H9 (cell line): Measurements from ENCODE around the gene PKDCC. TPM values are rescaled to one million over a fixed set of nuclear protein-coding genes. Genes with fewer than 3 reads are reported as not detected.

Source experiments
- DNase-seq: peaks from one replicate; pipeline ENCODE4 v3.0.0-alpha.2; 2017
- H2AFZ ChIP-seq: one replicate; pipeline ENCODE4 v1.6.1; 2013; ENCODE audit warnings: mild to moderate bottlenecking, low read length, control low read depth, moderate library complexity
- H2AK5ac ChIP-seq: 2 replicates; pipeline ENCODE4 v1.6.1; 2013; ENCODE audit warnings: low read length, control low read depth, mixed read lengths; ENCODE audit not compliant: insufficient read length
- H2BK120ac ChIP-seq: one replicate; pipeline ENCODE4 v1.6.1; 2013; ENCODE audit warnings: low read depth, mild to moderate bottlenecking, low read length, control low read depth, inconsistent platforms; ENCODE audit not compliant: poor library complexity, severe bottlenecking
- H2BK12ac ChIP-seq: 2 replicates; pipeline ENCODE4 v1.6.1; 2013; ENCODE audit warnings: low read length, control low read depth, mixed read lengths, low read depth; ENCODE audit not compliant: insufficient read length
- H2BK15ac ChIP-seq: 2 replicates; pipeline ENCODE4 v1.6.1; 2013; ENCODE audit warnings: low read depth, low read length, control low read depth
- H2BK20ac ChIP-seq: one replicate; pipeline ENCODE4 v1.6.1; 2013; ENCODE audit warnings: low read depth, mild to moderate bottlenecking, low read length, control low read depth, inconsistent platforms; ENCODE audit not compliant: poor library complexity, severe bottlenecking
- H2BK5ac ChIP-seq: 2 replicates; pipeline ENCODE4 v1.6.1; 2013; ENCODE audit warnings: low read length, control low read depth, mixed read lengths; ENCODE audit not compliant: insufficient read length
- H3K14ac ChIP-seq: 2 replicates; pipeline ENCODE4 v1.6.1; 2013; ENCODE audit warnings: low read length, control low read depth; ENCODE audit not compliant: insufficient read depth
- H3K18ac ChIP-seq: 2 replicates; pipeline ENCODE4 v1.6.1; 2013; ENCODE audit warnings: low read depth, mild to moderate bottlenecking, mixed read lengths, low read length, control low read depth; ENCODE audit not compliant: insufficient read length
- H3K23ac ChIP-seq: 2 replicates; pipeline ENCODE4 v1.6.1; 2013; ENCODE audit warnings: low read length, control low read depth, mixed read lengths, low read depth; ENCODE audit not compliant: insufficient read length
- H3K23me2 ChIP-seq: 2 replicates; pipeline ENCODE4 v1.6.1; 2013; ENCODE audit warnings: low read depth, mild to moderate bottlenecking, mixed read lengths, low read length, control low read depth; ENCODE audit not compliant: insufficient read length, poor library complexity, severe bottlenecking
- H3K27ac ChIP-seq: 2 replicates; pipeline ENCODE4 v1.5.1; 2013; ENCODE audit warnings: low read length, control low read depth, mixed read lengths, low read depth; ENCODE audit not compliant: insufficient read length
- H3K27me3 ChIP-seq: 2 replicates; pipeline ENCODE4 v1.6.1; 2013; ENCODE audit warnings: low read length, control low read depth, inconsistent platforms; ENCODE audit not compliant: insufficient read depth
- H3K4ac ChIP-seq: 2 replicates; pipeline ENCODE4 v1.6.1; 2013; ENCODE audit warnings: low read depth, mild to moderate bottlenecking, control low read depth, inconsistent platforms, low read length, moderate library complexity
- H3K4me1 ChIP-seq: 2 replicates; pipeline ENCODE4 v1.6.1; 2013; ENCODE audit warnings: low read length, control low read depth, inconsistent platforms; ENCODE audit not compliant: insufficient read depth
- H3K4me2 ChIP-seq: 2 replicates; pipeline ENCODE4 v1.6.1; 2013; ENCODE audit warnings: low read length, control low read depth, mixed read lengths; ENCODE audit not compliant: insufficient read length, insufficient read depth
- H3K56ac ChIP-seq: 2 replicates; pipeline ENCODE4 v1.6.1; 2013; ENCODE audit warnings: low read depth, mild to moderate bottlenecking, mixed read lengths, low read length, control low read depth; ENCODE audit not compliant: insufficient read length
- H3K79me1 ChIP-seq: 2 replicates; pipeline ENCODE4 v1.6.1; 2013; ENCODE audit warnings: low read depth, mild to moderate bottlenecking, moderate library complexity, low read length, control low read depth, inconsistent platforms; ENCODE audit not compliant: insufficient read depth, poor library complexity, severe bottlenecking
- H3K79me2 ChIP-seq: 2 replicates; pipeline ENCODE4 v1.6.1; 2013; ENCODE audit warnings: low read length, control low read depth, inconsistent platforms; ENCODE audit not compliant: insufficient read depth
- H3K9ac ChIP-seq: 2 replicates; pipeline ENCODE4 v1.6.1; 2013; ENCODE audit warnings: low read length, control low read depth, mixed read lengths; ENCODE audit not compliant: insufficient read length; ENCODE audit errors: extremely low read depth
- H3K9me3 ChIP-seq: one replicate; pipeline ENCODE4 v1.6.1; 2013; ENCODE audit warnings: low read depth, low read length, inconsistent platforms; ENCODE audit not compliant: control insufficient read depth
- H3T11ph ChIP-seq: one replicate; pipeline ENCODE4 v1.6.1; 2013; ENCODE audit warnings: mild to moderate bottlenecking, low read length, control low read depth, inconsistent platforms
- H4K20me1 ChIP-seq: one replicate; pipeline ENCODE4 v1.6.1; 2013; ENCODE audit not compliant: control insufficient read depth, insufficient read length, insufficient read depth
- H4K5ac ChIP-seq: 2 replicates; pipeline ENCODE4 v1.6.1; 2013; ENCODE audit warnings: low read depth, mild to moderate bottlenecking, mixed read lengths, low read length, control low read depth; ENCODE audit not compliant: insufficient read length
- H4K8ac ChIP-seq: replicated peaks from 2 replicates; pipeline ENCODE4 v1.6.1; 2013; ENCODE audit warnings: low read length, control low read depth, mixed read lengths, low read depth; ENCODE audit not compliant: insufficient read length
- H4K91ac ChIP-seq: 2 replicates; pipeline ENCODE4 v1.6.1; 2013; ENCODE audit warnings: low read depth, mild to moderate bottlenecking, moderate library complexity, mixed read lengths, low read length, control low read depth; ENCODE audit not compliant: insufficient read length
- H3K27ac Mint-ChIP-seq, 3 experiments: 2 replicates in 2 of 3; 3 replicates in 1 of 3; pipeline ENCODE4 v1.8.0; 2020 to 2021; ENCODE audit warnings: mixed read lengths in 3 of 3, mild to moderate bottlenecking in 1 of 3, moderate library complexity in 1 of 3
- H3K27me3 Mint-ChIP-seq: 2 replicates; pipeline ENCODE4 v1.8.0; 2021; ENCODE audit warnings: low read depth, mild to moderate bottlenecking, moderate library complexity, mixed read lengths
- H3K36me3 Mint-ChIP-seq, 3 experiments: 2 replicates in 2 of 3; 3 replicates in 1 of 3; pipeline ENCODE4 v1.8.0; 2020 to 2021; ENCODE audit warnings: low read depth in 3 of 3, mixed read lengths in 3 of 3; ENCODE audit not compliant: insufficient read depth in 1 of 3
- H3K4me1 Mint-ChIP-seq, 2 experiments: 2 replicates each; pipeline ENCODE4 v1.8.0; 2020; ENCODE audit warnings: mixed read lengths in 2 of 2
- H3K4me3 Mint-ChIP-seq, 2 experiments: 2 replicates in 1 of 2; 3 replicates in 1 of 2; pipeline ENCODE4 v1.8.0; 2020 to 2021; ENCODE audit warnings: mild to moderate bottlenecking in 2 of 2, mixed read lengths in 2 of 2, moderate library complexity in 1 of 2
- H3K9me3 Mint-ChIP-seq, 2 experiments: 2 replicates in 1 of 2; 3 replicates in 1 of 2; pipeline ENCODE4 v1.8.0; 2020; ENCODE audit warnings: mild to moderate bottlenecking in 2 of 2, mixed read lengths in 2 of 2, moderate library complexity in 1 of 2
- CTCF ChIP-seq: fragments of 200-600 bp; sonication (generic); conservative IDR thresholded peaks from 3 replicates; pipeline ENCODE4 v1.8.0; 2021; ENCODE audit warnings: antibody characterized with exemption, mild to moderate bottlenecking
- WGBS: extraction: QIAGEN DNeasy Blood & Tissue Kit; methylation state at CpG from one replicate; pipeline ENCODE4 v1.1.7; 2013; ENCODE audit warnings: missing lambda C conversion rate, low lambda C conversion rate, mixed read lengths; ENCODE audit not compliant: insufficient read length; ENCODE audit errors: extremely low coverage; 5-methylcytosine and 5-hydroxymethylcytosine counted together
- total RNA-seq: library from RNA; stranded (reverse); gene quantifications from 2 replicates; pipeline ENCODE4 v1.2.1, GENCODE V29; 2021

The PKDCC gene
- total RNA-seq, 1 experiment from 2014 or later: 134 TPM

DNA sequence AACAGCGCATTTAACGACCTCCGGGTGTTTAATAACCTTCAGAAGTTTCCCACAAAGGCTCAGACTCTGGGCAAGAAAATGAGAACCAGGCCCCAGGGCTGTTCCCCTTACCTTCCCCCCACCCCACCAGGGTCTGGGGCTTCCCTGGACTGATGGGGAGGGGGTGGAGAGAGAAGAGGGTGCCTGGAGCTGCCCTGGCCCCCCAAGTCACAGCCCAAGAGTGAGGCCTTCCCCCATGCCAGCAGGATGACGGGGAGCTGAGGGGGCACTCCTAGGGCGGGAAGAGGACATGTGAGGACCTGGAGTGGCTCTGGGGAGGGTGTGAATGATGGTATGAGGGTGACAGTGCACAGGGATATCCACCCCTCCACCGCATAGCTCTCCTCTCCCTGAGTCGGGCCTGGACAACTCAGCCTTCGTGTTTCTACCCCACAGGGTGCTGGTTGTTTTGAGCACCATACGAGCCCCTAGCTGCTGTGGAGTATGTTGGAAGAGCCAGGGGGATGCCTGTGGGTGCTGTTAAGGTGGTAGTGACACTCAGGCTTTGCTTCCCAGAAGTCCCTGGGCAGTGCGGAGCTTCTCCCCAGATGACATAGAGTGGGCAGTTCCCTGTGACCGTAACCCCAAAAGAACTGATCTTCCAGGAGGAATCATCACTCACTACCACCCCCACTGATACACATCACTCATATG lies 3.9 kb downstream of the PKDCC start:
- Histone ChIP-seq H3K4me2 (no peak overlapping the region), H2BK120ac (no peak overlapping the region), H3K79me2 (no peaks in the 10 kb centered on the region), H4K20me1 (no peaks in the 10 kb centered on the region), H4K5ac (no peak overlapping the region), H2BK12ac (no peak overlapping the region), H3K27ac (no peak overlapping the region), H3K14ac (no peak overlapping the region), H3K9ac (no peak overlapping the region), H3K23ac (no peak overlapping the region), H3K27me3 (peaks cover 11% of the 10 kb centered on the region; the same call in 1 of the 2 replicates), H3K79me1 (no peaks in the 10 kb centered on the region), H2BK5ac (no peak overlapping the region), H2BK15ac (no peak overlapping the region), H4K91ac (no peak overlapping the region), H3K56ac (no peak overlapping the region), H3K9me3 (no peaks in the 10 kb centered on the region), H2AFZ (no peak overlapping the region), H3K4me1 (peaks cover 2% of the 10 kb centered on the region; the same call in 1 of the 2 replicates), H4K8ac (no peak overlapping the region), H3K18ac (no peak overlapping the region), H3K23me2 (peaks cover 11% of the 10 kb centered on the region), H3K4ac (no peak overlapping the region), H2AK5ac (no peak overlapping the region), H2BK20ac (no peak overlapping the region), H3T11ph (no peak overlapping the region)
- Mint-ChIP-seq H3K9me3 (no peaks in the 10 kb centered on the region), H3K27ac (peak overlapping the region in 2 of 3 experiments; percentile 34 to 91; a peak in 3 of 7 replicates), H3K4me3 (peak overlapping the region in 1 of 2 experiments; percentile 38; a peak in 3 of 5 replicates), H3K36me3 (peaks cover 9 to 70% (median 58%) of the 10 kb centered on the region in 3 experiments; a peak in 6 of 7 replicates), H3K27me3 (peaks cover 22% of the 10 kb centered on the region), H3K4me1 (peaks cover 57% of the 10 kb centered on the region in 2 experiments)
- DNase-seq: no peak
- no peak for TF ChIP-seq CTCF
- no CpG with 5 or more reads among the region's 11 CpGs for WGBS
